ENCODE results near the gene INHBE. TPM values are rescaled to one million over a fixed set of nuclear protein-coding genes. Genes with fewer than 3 reads are reported as not detected.
"Not testable (repeated sequence)": the region's sequence is repeated elsewhere in the genome, so short reads cannot be mapped to it uniquely, and the experiment has no call there.

Gene INHBE
- polyA plus RNA-seq, 1 experiment: 10.8 TPM

DNA sequence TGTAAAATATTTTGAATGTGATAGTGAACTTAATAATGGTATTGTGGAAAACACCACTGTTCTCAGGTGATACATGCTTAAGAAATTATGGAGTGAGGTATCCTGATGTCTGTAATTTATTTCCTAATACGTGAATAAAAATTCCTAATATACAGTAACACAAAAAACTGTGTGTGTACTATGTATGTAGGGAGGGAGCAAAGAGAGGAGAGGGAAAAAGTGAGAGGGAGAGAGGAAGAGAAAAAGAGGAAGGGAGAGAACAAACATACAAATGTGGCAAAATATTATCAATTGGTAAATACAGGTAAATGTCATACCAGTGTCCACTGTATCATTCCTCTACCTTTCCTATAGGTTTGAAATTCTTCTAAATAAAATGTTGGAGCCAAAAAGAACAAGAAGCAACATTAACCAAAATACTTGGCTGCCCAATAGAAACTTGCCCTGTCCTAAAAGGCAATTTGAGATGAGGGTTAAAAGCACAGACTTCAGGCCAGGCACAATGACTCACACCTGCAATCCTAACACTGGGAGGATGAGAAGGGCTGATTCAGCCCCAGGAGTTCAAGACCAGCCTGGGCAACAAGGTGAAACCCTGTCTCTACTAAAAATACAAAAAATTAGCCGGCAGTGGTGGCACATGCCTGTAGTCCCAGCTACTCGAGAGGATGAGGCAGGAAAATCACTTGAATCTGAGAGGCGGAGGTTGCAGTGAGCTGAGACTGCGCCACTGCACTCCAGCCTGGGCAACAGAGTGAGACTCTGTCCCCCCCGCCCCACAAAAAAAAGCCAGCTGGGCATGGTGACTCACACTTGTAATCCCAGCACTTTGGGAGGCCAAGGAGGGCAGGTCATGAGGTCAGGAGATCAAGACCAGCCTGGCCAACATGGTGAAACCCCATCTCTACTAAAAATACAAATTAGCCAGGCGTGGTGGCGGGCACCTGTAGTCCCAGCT is 38.8 kb upstream of the INHBE start:
- Histone ChIP-seq H3K27me3 (ENCODE audit: control insufficient read depth, insufficient read depth, low read length) (no peaks in the 10 kb centered on the region), H3K4me3 (ENCODE audit: low read depth, low read length) (no peak overlapping the region), H3K27ac (ENCODE audit: low read depth, low read length) (no peak overlapping the region), H3K9me3 (ENCODE audit: control insufficient read depth, insufficient read depth, low read length) (no peaks in the 10 kb centered on the region)
- CTCF ChIA-PET: interaction anchor here (1.4 kb wide), 1 partner anchor 43 kb away, joined by 6 read pairs; the partner anchor contains the start of gene GLI1
- TF ChIP-seq, protein P1, sequence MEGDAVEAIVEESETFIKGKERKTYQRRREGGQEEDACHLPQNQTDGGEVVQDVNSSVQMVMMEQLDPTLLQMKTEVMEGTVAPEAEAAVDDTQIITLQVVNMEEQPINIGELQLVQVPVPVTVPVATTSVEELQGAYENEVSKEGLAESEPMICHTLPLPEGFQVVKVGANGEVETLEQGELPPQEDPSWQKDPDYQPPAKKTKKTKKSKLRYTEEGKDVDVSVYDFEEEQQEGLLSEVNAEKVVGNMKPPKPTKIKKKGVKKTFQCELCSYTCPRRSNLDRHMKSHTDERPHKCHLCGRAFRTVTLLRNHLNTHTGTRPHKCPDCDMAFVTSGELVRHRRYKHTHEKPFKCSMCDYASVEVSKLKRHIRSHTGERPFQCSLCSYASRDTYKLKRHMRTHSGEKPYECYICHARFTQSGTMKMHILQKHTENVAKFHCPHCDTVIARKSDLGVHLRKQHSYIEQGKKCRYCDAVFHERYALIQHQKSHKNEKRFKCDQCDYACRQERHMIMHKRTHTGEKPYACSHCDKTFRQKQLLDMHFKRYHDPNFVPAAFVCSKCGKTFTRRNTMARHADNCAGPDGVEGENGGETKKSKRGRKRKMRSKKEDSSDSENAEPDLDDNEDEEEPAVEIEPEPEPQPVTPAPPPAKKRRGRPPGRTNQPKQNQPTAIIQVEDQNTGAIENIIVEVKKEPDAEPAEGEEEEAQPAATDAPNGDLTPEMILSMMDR (IDR thresholded peaks at IDR 0.05; ENCODE audit: low read depth, low read length): no peak
- DNase-seq (ENCODE audit: low read depth, low spot score): no peak
- POLR2A ChIA-PET: interaction anchor here (0.6 kb wide), 1 partner anchor 81 kb away, joined by 4 read pairs; no protein-coding TSS in a partner anchor

DNA sequence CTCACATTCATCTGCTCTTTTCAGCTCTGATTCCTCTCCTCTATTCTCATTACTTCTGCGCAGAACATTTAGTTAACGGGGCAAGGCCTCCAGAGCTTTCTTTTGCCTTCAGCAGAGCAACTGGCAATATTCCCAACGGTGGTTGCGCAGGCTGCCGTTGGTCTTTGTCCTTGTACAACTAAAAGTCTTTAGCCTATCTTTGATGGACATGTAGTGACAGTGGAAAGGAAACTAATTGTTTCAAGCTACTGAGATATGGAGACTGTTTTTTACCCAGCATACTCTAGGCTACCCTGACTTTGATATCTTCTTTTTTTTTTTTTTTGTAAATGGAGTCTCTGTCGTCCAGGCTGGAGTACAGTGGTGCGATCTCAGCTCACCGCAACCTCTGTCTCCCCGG is 36.9 kb upstream of the INHBE start:
- Histone ChIP-seq H3K4me3 (ENCODE audit: low read depth, low read length) (no peak overlapping the region), H3K27me3 (ENCODE audit: control insufficient read depth, insufficient read depth, low read length) (no peaks in the 10 kb centered on the region), H3K27ac (ENCODE audit: low read depth, low read length) (no peak overlapping the region), H3K9me3 (ENCODE audit: control insufficient read depth, insufficient read depth, low read length) (no peaks in the 10 kb centered on the region)
- TF ChIP-seq, protein P1 (IDR thresholded peaks at IDR 0.05; ENCODE audit: low read depth, low read length): no peak
- POLR2A ChIA-PET: no interaction called here
- CTCF ChIA-PET: interaction anchor here (1.2 kb wide), 1 partner anchor 44 kb away, joined by 3 read pairs; no protein-coding TSS in a partner anchor
- no peak for DNase-seq (ENCODE audit: low read depth, low spot score)

DNA sequence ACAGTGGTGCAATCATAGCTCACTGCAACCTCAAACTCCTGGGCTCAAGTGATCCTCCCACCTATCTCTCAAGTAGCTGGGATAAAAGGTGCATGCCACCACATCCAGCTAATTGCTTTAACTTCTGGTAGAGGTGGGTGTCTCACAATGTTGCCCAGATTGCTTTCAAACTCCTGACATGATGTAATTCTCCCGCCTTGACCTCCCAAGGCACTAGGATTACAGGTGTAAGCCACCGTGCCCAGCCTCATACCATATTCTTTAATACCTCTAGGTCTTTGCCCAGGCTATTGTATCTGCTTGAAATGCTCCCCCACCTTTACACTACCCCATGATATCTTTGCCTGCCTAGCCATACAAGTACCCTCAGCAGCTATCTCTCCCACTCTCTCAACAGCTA is 35.6 kb upstream of the INHBE start:
- no peaks in the 10 kb centered on the region for H3K9me3 ChIP-seq (ENCODE audit: control insufficient read depth, insufficient read depth, low read length)
- ChIA-PET POLR2A (no interaction called here), CTCF (interaction anchor here (0.8 kb wide), 1 partner anchor 10 kb away, joined by 3 read pairs; no protein-coding TSS in a partner anchor)
- no peak overlapping the region for H3K27ac ChIP-seq (ENCODE audit: low read depth, low read length)
- DNase-seq (ENCODE audit: low read depth, low spot score): no peak
- TF ChIP-seq, protein P1 (IDR thresholded peaks at IDR 0.05; ENCODE audit: low read depth, low read length): no peak
- no peaks in the 10 kb centered on the region for H3K27me3 ChIP-seq (ENCODE audit: control insufficient read depth, insufficient read depth, low read length)
- no peak overlapping the region for H3K4me3 ChIP-seq (ENCODE audit: low read depth, low read length)

DNA sequence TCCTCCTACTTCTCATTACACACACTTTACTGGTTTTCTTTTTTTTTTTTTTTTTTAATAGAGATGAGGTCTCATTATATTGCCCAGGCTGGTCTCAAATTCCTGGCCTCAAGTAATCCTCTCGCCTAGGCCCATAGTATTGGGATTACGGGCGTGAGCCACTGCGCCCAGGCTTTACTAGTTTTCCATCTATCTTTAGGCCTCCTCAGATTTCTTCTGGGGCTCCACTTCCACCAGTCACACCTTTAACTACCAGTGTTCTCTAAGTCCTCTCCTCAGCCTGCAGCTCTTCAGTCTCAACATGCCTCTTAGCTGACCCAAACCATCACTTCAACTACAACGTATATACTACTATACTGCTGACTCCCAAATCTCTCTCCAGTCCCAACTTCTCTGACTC is 34.6 kb upstream of the INHBE start:
- TF ChIP-seq, protein P1 (IDR thresholded peaks at IDR 0.05; ENCODE audit: low read depth, low read length): no peak
- ChIA-PET CTCF (interaction anchor here (0.6 kb wide), 1 partner anchor 39 kb away, joined by 4 read pairs; no protein-coding TSS in a partner anchor), POLR2A (no interaction called here)
- DNase-seq (ENCODE audit: low read depth, low spot score): no peak
- Histone ChIP-seq H3K27me3 (ENCODE audit: control insufficient read depth, insufficient read depth, low read length) (no peaks in the 10 kb centered on the region), H3K4me3 (ENCODE audit: low read depth, low read length) (no peak overlapping the region), H3K27ac (ENCODE audit: low read depth, low read length) (no peak overlapping the region), H3K9me3 (ENCODE audit: control insufficient read depth, insufficient read depth, low read length) (no peaks in the 10 kb centered on the region)

DNA sequence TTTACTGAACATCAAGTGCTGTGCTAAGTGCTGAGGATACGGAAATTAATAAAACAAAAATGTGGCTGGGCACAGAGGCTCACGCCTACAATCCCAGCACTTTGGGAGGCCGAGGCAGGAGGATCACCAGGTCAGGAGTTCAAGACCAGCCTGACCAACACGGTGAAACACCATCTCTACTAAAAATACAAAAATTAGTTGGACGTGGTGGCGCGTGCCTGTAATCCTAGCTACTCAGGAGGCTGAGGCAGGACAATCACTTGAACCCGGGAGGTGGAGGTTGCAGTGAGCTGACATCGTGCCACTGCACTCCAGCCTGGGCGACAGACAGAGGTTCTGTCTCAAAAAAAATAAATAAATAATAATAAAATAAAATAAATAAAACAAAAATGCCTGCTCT is 28.2 kb upstream of the INHBE start:
- H3K9me3 ChIP-seq (ENCODE audit: control insufficient read depth, insufficient read depth, low read length); POLR2A ChIA-PET; H3K4me3 ChIP-seq (ENCODE audit: low read depth, low read length); H3K27me3 ChIP-seq (ENCODE audit: control insufficient read depth, insufficient read depth, low read length); DNase-seq (ENCODE audit: low read depth, low spot score); H3K27ac ChIP-seq (ENCODE audit: low read depth, low read length): not testable (repeated sequence)
- CTCF ChIA-PET: interaction anchor here (0.7 to 2.6 kb wide), 2 partner anchors 26 to 176 kb away, joined by 3 to 8 read pairs; partner anchors contain the start of gene STAC3

All from AG04450 (cell line).